Rectal smooth muscle tissue (tissue), 1 donor: ENCODE data around the gene AKNA.

ENCODE experiments used
- H3K27ac ChIP-seq: one replicate; pipeline ENCODE4 v1.7.0; 2013; ENCODE audit warnings: low read depth, low read length, inconsistent platforms
- H3K27me3 ChIP-seq: one replicate; pipeline ENCODE4 v1.7.0; 2013; ENCODE audit warnings: low read length; ENCODE audit not compliant: control insufficient read depth, insufficient read depth
- H3K36me3 ChIP-seq: one replicate; pipeline ENCODE4 v1.7.0; 2013; ENCODE audit warnings: low read length; ENCODE audit not compliant: control insufficient read depth, insufficient read depth
- H3K4me1 ChIP-seq: one replicate; pipeline ENCODE4 v1.7.0; 2013; ENCODE audit warnings: low read length; ENCODE audit not compliant: control insufficient read depth, insufficient read depth
- H3K4me3 ChIP-seq: one replicate; pipeline ENCODE4 v1.7.0; 2013; ENCODE audit warnings: low read length
- H3K9ac ChIP-seq: one replicate; pipeline ENCODE4 v1.7.0; 2013; ENCODE audit warnings: low read length

Gene AKNA

GRCh38 chr9:114400772-114401171 lies 13.0 kb upstream of the AKNA start:
- Histone ChIP-seq H3K36me3 (no peaks in the 10 kb centered on the region), H3K27ac (no peak overlapping the region), H3K4me1 (no peaks in the 10 kb centered on the region), H3K4me3 (no peak overlapping the region), H3K27me3 (no peaks in the 10 kb centered on the region), H3K9ac (no peak overlapping the region)

GRCh38 chr9:114400219-114400618 lies 12.4 kb upstream of the AKNA start:
- Histone ChIP-seq H3K9ac (no peak overlapping the region), H3K4me3 (no peak overlapping the region), H3K4me1 (peaks cover 2% of the 10 kb centered on the region), H3K36me3 (no peaks in the 10 kb centered on the region), H3K27ac (no peak overlapping the region), H3K27me3 (no peaks in the 10 kb centered on the region)

- no peak overlapping the region for H3K4me3 ChIP-seq
- H3K9ac ChIP-seq = no peak overlapping the region
- no peaks in the 10 kb centered on the region for H3K27me3 ChIP-seq
- peaks cover 9% of the 10 kb centered on the region for H3K4me1 ChIP-seq
- H3K27ac ChIP-seq = no peak overlapping the region
- H3K36me3 ChIP-seq = no peaks in the 10 kb centered on the region
Observed at GRCh38 chr9:114399381-114399780, 11.6 kb upstream of the AKNA start.

- H3K27me3 ChIP-seq = no peaks in the 10 kb centered on the region
- H3K9ac ChIP-seq = peak overlapping the region; percentile 59
- H3K4me1 ChIP-seq = peaks cover 9% of the 10 kb centered on the region
- peak overlapping the region; percentile 71 for H3K27ac ChIP-seq
- H3K4me3 ChIP-seq = peak overlapping the region; percentile 94
- no peaks in the 10 kb centered on the region for H3K36me3 ChIP-seq
Observed at GRCh38 chr9:114397848-114398605, 10.2 kb upstream of the AKNA start.

GRCh38 chr9:114397219-114397847 lies 9.6 kb upstream of the AKNA start:
- Histone ChIP-seq H3K9ac (peak overlapping the region; percentile 25), H3K4me1 (peaks cover 14% of the 10 kb centered on the region), H3K4me3 (peak overlapping the region; percentile 94), H3K36me3 (no peaks in the 10 kb centered on the region), H3K27me3 (no peaks in the 10 kb centered on the region), H3K27ac (peak overlapping the region; percentile 62)

GRCh38 chr9:114396558-114397218 lies 8.9 kb upstream of the AKNA start:
- Histone ChIP-seq H3K4me3 (peak overlapping the region; percentile 94), H3K9ac (no peak overlapping the region), H3K36me3 (no peaks in the 10 kb centered on the region), H3K4me1 (peaks cover 15% of the 10 kb centered on the region), H3K27ac (peak overlapping the region; percentile 62), H3K27me3 (no peaks in the 10 kb centered on the region)

- Histone ChIP-seq H3K4me1 (peaks cover 15% of the 10 kb centered on the region), H3K27me3 (no peaks in the 10 kb centered on the region), H3K4me3 (no peak overlapping the region), H3K27ac (no peak overlapping the region), H3K36me3 (no peaks in the 10 kb centered on the region), H3K9ac (no peak overlapping the region)
Observed at GRCh38 chr9:114395768-114396167, 8.0 kb upstream of the AKNA start.

- H3K4me1 ChIP-seq = peaks cover 15% of the 10 kb centered on the region
- no peak overlapping the region for H3K27ac ChIP-seq
- no peak overlapping the region for H3K9ac ChIP-seq
- H3K27me3 ChIP-seq = no peaks in the 10 kb centered on the region
- no peak overlapping the region for H3K4me3 ChIP-seq
- no peaks in the 10 kb centered on the region for H3K36me3 ChIP-seq
Observed at GRCh38 chr9:114395334-114395617, 7.5 kb upstream of the AKNA start.

- peak overlapping the region; percentile 28 for H3K27ac ChIP-seq
- no peak overlapping the region for H3K9ac ChIP-seq
- peaks cover 15% of the 10 kb centered on the region for H3K4me1 ChIP-seq
- no peak overlapping the region for H3K4me3 ChIP-seq
- H3K27me3 ChIP-seq = no peaks in the 10 kb centered on the region
- H3K36me3 ChIP-seq = no peaks in the 10 kb centered on the region
Observed at GRCh38 chr9:114394523-114395333, 6.9 kb upstream of the AKNA start.

GRCh38 chr9:114392749-114393112 lies 4.9 kb upstream of the AKNA start:
- no peaks in the 10 kb centered on the region for H3K27me3 ChIP-seq
- no peaks in the 10 kb centered on the region for H3K36me3 ChIP-seq
- H3K27ac ChIP-seq = peak overlapping the region; percentile 15
- H3K9ac ChIP-seq = no peak overlapping the region
- H3K4me3 ChIP-seq = no peak overlapping the region
- H3K4me1 ChIP-seq = peaks cover 21% of the 10 kb centered on the region

- Histone ChIP-seq H3K9ac (no peak overlapping the region), H3K4me3 (no peak overlapping the region), H3K36me3 (no peaks in the 10 kb centered on the region), H3K27ac (no peak overlapping the region), H3K4me1 (peaks cover 31% of the 10 kb centered on the region), H3K27me3 (no peaks in the 10 kb centered on the region)
Observed at GRCh38 chr9:114390952-114391351, 3.2 kb upstream of the AKNA start.

GRCh38 chr9:114389612-114390368 lies 2.0 kb upstream of the AKNA start:
- Histone ChIP-seq H3K4me1 (peaks cover 32% of the 10 kb centered on the region), H3K9ac (no peak overlapping the region), H3K27ac (no peak overlapping the region), H3K27me3 (no peaks in the 10 kb centered on the region), H3K36me3 (no peaks in the 10 kb centered on the region), H3K4me3 (no peak overlapping the region)
